Measurements from ENCODE around the gene ROCK2. TPM values are rescaled to one million over a fixed set of nuclear protein-coding genes. Genes with fewer than 3 reads are reported as not detected.

The ROCK2 gene
- total and polyA plus RNA-seq, 4 donors: 21.3 to 68.3 (median 36.7) TPM

DNA sequence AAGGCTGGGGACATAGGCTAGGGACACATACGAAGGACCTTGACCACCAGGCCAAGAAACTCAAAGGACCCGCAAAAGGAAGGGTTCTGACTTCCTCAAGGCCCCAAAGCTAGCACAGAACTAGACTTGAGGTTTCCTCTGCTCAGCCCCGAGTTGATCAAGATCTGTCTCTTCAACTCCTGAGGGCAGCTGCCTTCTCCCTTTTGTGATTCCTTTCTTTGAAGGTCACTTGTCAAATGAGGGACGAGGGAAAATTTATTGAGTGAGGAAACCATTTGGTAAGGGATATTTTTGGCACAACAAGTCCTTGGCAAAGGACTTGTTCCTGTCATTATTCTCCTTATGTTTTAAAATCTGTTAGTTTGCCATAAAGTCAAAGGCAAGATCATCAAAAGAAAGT is 12.3 kb upstream of the ROCK2 start:
- H3K36me3 ChIP-seq (ENCODE audit: control insufficient read depth, insufficient read depth, low read length): no peaks in the 10 kb centered on the region
- no peaks in the 10 kb centered on the region for H3K9me3 ChIP-seq (ENCODE audit: control insufficient read depth, insufficient read depth, low read length)
- H3K27me3 ChIP-seq (ENCODE audit: control insufficient read depth, insufficient read depth, low read length): no peaks in the 10 kb centered on the region
- no peak overlapping the region for H3K4me3 ChIP-seq (ENCODE audit: low read depth, low read length)
- H3K27ac ChIP-seq (ENCODE audit: low read depth, low read length): no peak overlapping the region
- DNase-seq (ENCODE audit: low read depth in 4 of 6, low spot score in 6 of 6): no peak
- WGBS (ENCODE audit: insufficient coverage): 85% methylated on average over 2 of the region's 4 CpGs
- peaks cover 11% of the 10 kb centered on the region for H3K4me1 ChIP-seq (ENCODE audit: control insufficient read depth, insufficient read depth, low read length)

DNA sequence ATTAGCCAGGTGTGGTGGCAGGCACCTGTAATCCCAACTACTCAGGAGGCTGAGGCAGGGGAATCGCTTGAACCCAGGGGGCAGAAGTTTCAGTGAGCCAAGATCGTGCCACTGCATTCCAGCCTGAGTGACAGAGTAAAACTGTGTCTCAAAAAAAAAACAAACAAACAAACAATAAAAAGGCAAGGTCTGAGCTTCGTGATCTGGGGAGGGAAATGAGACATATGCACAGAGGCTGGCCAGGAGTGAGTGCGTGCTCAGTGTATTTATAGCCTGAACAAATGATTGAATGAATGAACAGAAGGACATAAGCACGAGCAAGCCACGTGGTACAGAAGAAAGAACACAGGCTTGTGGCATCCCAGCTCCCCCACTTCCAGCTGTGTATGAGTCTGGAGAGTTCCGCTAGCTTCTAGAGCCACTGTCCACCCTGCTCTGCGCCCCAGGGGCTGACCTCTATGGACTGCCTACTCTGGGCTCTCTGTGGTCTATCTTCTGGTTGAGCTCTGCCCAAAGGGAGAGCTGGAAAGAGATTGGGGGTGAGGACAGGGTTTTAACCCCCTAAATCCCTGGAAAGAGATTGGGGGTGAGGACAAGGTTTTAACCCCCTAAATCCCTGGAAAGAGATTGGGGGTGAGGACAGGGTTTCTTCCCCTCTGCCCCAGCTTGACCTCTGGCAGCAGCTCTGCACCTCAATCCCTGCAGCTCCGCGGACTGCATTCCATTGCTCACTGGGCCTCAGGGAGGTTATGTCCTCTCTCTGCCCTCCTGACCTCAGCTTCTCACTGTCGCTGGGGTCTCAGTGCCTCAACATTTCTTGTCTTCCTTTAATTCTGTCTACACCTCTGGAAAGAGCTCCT is 11.0 kb upstream of the ROCK2 start:
- Histone ChIP-seq H3K4me3 (ENCODE audit: low read depth, low read length) (no peak overlapping the region), H3K36me3 (ENCODE audit: control insufficient read depth, insufficient read depth, low read length) (no peaks in the 10 kb centered on the region), H3K9me3 (ENCODE audit: control insufficient read depth, insufficient read depth, low read length) (no peaks in the 10 kb centered on the region), H3K27me3 (ENCODE audit: control insufficient read depth, insufficient read depth, low read length) (no peaks in the 10 kb centered on the region), H3K4me1 (ENCODE audit: control insufficient read depth, insufficient read depth, low read length) (peaks cover 11% of the 10 kb centered on the region), H3K27ac (ENCODE audit: low read depth, low read length) (no peak overlapping the region)
- WGBS (ENCODE audit: insufficient coverage): 60% methylated on average over 6 of the region's 11 CpGs
- DNase-seq (ENCODE audit: low read depth in 4 of 6, low spot score in 6 of 6): no peak

DNA sequence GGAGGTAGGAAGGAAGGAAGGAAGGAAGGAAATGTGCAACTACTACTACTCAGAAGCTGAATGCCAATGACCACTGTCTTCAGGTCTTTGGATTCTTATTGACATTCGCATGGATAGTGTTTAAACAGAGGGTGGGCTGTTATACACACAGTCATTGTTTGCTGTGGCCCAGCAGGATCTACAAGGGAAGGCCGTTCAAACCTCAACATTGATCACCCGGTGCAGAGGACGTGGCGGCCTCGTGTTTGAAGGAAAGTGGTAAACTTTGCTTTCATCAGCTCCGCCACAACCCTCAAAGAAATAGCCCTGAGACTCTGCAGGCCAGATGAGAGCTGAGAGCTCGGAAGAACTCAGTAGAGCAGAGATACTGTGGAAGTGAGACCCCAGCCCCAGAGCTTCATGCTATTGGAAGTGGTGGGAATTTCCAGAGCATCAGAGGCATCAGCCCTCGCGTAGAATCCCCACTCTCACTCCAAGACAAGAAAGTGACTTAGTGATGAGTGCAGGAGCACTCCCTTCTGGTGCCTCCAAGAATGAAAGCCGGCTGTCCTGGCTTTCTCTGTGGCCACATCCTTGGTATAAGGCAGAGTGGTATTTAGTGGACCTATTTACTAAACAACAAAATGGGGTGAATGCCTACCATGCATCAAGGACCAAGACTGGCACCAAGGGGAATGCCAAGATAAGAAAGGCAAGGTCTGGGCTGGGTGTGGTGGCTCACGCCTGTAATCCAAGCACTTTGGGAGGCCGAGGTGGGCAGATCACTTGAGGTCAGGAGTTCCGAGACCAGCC is 10.1 kb upstream of the ROCK2 start:
- DNase-seq (ENCODE audit: low read depth in 4 of 6, low spot score in 6 of 6): no peak
- H3K4me1 ChIP-seq (ENCODE audit: control insufficient read depth, insufficient read depth, low read length): peaks cover 11% of the 10 kb centered on the region

DNA sequence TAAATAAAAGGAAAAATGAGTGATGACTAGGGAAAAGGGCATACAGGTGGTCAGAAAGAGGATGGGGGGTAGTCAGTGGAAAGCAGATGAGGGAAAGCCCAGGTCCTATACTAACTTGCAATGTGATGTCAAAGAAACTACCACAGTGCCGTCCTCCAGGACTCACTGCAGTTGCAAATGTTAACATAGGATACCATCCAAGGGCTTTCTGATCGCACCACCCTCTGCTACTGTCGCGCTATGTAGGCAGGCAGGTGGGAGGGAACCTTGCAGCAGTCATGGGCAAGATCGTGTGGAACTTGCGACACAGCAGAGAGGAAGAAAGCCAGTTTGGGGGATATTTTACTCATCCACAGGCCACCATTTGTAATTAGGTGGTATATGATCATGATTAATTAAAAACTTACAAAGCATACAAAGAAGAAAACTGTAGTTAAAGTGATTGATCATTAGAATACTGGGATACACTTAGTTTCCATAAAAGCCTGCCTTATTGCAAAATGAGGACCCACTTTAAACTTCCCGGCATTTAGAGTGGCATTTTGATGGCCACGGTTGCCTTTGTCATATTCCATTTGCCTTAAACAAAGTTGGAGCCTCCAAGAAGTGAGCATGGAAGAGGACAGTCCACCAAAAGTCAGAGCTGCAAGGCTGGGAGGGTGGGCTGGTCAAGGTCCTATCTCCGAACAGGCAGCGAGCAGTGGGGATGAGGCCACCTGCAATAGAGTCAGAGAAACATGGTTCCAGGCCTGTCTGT is 8.5 kb upstream of the ROCK2 start:
- no peak overlapping the region for H3K27ac ChIP-seq (ENCODE audit: low read depth, low read length)
- no peaks in the 10 kb centered on the region for H3K9me3 ChIP-seq (ENCODE audit: control insufficient read depth, insufficient read depth, low read length)
- 100% methylated on average over 8 of the region's 10 CpGs for WGBS (ENCODE audit: insufficient coverage)
- no peak for DNase-seq (ENCODE audit: low read depth in 4 of 6, low spot score in 6 of 6)
- H3K4me1 ChIP-seq (ENCODE audit: control insufficient read depth, insufficient read depth, low read length): peaks cover 16% of the 10 kb centered on the region
- H3K27me3 ChIP-seq (ENCODE audit: control insufficient read depth, insufficient read depth, low read length): no peaks in the 10 kb centered on the region
- H3K36me3 ChIP-seq (ENCODE audit: control insufficient read depth, insufficient read depth, low read length): no peaks in the 10 kb centered on the region
- H3K4me3 ChIP-seq (ENCODE audit: low read depth, low read length): no peak overlapping the region

More for the DNA sequence above, 10.1 kb upstream of the ROCK2 start:
- Histone ChIP-seq H3K4me3 (ENCODE audit: low read depth, low read length) (no peak overlapping the region), H3K27me3 (ENCODE audit: control insufficient read depth, insufficient read depth, low read length) (no peaks in the 10 kb centered on the region), H3K36me3 (ENCODE audit: control insufficient read depth, insufficient read depth, low read length) (no peaks in the 10 kb centered on the region), H3K27ac (ENCODE audit: low read depth, low read length) (no peak overlapping the region), H3K9me3 (ENCODE audit: control insufficient read depth, insufficient read depth, low read length) (no peaks in the 10 kb centered on the region)
- WGBS (ENCODE audit: insufficient coverage): 100% methylated on average over 3 of the region's 14 CpGs

DNA sequence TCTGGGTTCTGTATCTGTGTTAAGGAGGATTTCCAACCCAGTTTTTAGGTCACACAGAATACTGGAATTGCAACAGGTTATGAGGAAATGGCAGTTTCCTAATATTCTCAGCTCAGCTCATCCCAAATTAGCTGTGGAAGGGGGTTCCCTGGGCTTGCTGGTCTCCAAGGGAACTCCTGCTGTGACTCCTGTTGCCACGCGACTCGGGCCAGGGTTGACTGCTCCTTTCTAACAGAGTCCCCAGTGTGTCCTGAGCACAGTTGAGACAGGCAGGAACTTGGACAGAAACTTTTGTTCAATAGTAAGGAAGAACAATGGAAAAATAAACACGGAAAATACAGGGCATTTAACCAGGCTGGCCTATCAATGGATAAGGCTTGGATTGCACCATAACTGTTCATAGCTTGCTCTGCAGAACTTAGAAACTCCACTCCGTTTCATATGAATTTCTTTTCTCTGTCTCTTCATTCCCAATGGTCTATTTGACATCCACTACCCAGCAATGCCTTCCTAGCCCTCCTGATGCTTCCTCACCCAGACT is 3.8 kb upstream of the ROCK2 start:
- no peaks in the 10 kb centered on the region for H3K27me3 ChIP-seq (ENCODE audit: control insufficient read depth, insufficient read depth, low read length)
- H3K9me3 ChIP-seq (ENCODE audit: control insufficient read depth, insufficient read depth, low read length): no peaks in the 10 kb centered on the region
- peak in 2 of 6 donors; percentile 59 to 63 for DNase-seq (ENCODE audit: low read depth in 4 of 6, low spot score in 6 of 6)
- 46% methylated on average over 2 of the region's 5 CpGs for WGBS (ENCODE audit: insufficient coverage)
- H3K36me3 ChIP-seq (ENCODE audit: control insufficient read depth, insufficient read depth, low read length): no peaks in the 10 kb centered on the region
- H3K4me3 ChIP-seq (ENCODE audit: low read depth, low read length): no peak overlapping the region
- H3K27ac ChIP-seq (ENCODE audit: low read depth, low read length): no peak overlapping the region
- peaks cover 12% of the 10 kb centered on the region for H3K4me1 ChIP-seq (ENCODE audit: control insufficient read depth, insufficient read depth, low read length)

GRCh38 chr2:11347403-11347959 is 3.0 kb upstream of the ROCK2 start:
- 100% methylated on average over 1 of the region's 7 CpGs for whole genome bisulfite sequencing (ENCODE audit: insufficient coverage)
- H3K9me3 ChIP-seq (ENCODE audit: control insufficient read depth, insufficient read depth, low read length): no peaks in the 10 kb centered on the region

DNA sequence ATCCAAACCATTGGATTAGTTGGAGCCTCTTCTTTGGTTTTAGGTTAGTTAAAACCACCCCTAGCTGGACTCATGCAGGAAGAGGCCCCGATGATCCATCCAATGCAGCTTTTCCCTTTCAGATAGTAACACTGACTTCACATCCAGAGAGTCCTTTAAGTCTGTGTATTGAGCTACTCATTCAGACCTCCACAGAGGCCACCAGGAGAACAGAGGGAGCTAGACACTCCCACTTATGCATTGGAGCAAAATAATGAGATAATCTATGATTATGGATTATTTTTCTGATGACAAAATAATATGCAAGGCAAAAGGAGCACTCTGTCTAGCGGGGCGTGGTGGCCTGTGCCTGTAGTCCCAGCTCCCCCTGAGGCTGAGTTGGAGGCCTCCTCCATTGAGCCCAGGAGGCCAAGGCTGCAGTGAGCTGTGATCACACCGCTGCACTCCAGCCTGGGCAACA is 1.6 kb upstream of the ROCK2 start:
- no peak overlapping the region for H3K27ac ChIP-seq (ENCODE audit: low read depth, low read length)
- H3K9me3 ChIP-seq (ENCODE audit: control insufficient read depth, insufficient read depth, low read length): no peaks in the 10 kb centered on the region
- peaks cover 12% of the 10 kb centered on the region for H3K4me1 ChIP-seq (ENCODE audit: control insufficient read depth, insufficient read depth, low read length)
- H3K36me3 ChIP-seq (ENCODE audit: control insufficient read depth, insufficient read depth, low read length): no peaks in the 10 kb centered on the region
- WGBS (ENCODE audit: insufficient coverage): 93% methylated on average over 2 of the region's 4 CpGs
- no peaks in the 10 kb centered on the region for H3K27me3 ChIP-seq (ENCODE audit: control insufficient read depth, insufficient read depth, low read length)
- no peak for DNase-seq (ENCODE audit: low read depth in 4 of 6, low spot score in 6 of 6)
- no peak overlapping the region for H3K4me3 ChIP-seq (ENCODE audit: low read depth, low read length)

More at GRCh38 chr2:11347403-11347959, 3.0 kb upstream of the ROCK2 start:
- no peaks in the 10 kb centered on the region for H3K27me3 ChIP-seq (ENCODE audit: control insufficient read depth, insufficient read depth, low read length)
- no peak for DNase-seq (ENCODE audit: low read depth in 4 of 6, low spot score in 6 of 6)
- H3K4me1 ChIP-seq (ENCODE audit: control insufficient read depth, insufficient read depth, low read length): peaks cover 12% of the 10 kb centered on the region
- H3K36me3 ChIP-seq (ENCODE audit: control insufficient read depth, insufficient read depth, low read length): no peaks in the 10 kb centered on the region
- no peak overlapping the region for H3K27ac ChIP-seq (ENCODE audit: low read depth, low read length)
- no peak overlapping the region for H3K4me3 ChIP-seq (ENCODE audit: low read depth, low read length)

DNA sequence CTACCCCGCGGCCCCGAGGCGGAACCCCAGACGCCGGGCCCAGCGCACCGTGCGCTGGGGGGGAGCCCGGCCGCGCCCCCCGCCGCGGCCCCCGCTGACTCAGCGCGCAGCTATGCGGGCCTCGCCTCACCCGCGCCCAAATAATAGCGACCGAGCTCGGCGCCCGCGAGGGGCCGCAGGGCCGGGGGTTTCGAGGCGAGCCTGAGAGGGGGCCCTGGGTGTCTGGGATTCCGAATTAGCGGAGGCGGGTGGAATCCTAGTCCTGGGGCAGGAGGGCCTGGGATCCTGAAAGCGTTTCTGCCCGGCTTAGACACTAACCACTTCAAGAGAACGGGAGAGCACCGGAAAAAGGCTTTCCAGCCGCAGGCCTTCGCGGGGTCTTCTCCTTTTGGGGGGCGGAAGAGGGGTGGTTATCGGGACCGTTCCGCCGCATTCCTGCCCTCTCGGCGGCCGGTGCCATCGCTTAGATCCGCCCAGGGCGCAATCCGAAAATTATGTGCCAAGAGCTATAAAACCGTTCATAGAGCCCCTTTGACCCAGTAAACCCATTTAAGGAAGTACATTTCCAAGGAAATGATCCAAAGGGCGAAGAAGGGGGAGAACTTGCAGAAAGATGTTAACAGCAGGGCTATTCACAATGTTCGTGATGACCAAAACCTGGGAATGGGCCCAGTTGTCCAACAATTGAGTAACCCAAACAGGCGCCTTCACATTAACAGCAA is 681 bp upstream of the ROCK2 start:
- Histone ChIP-seq H3K36me3 (ENCODE audit: control insufficient read depth, insufficient read depth, low read length) (no peaks in the 10 kb centered on the region), H3K27me3 (ENCODE audit: control insufficient read depth, insufficient read depth, low read length) (no peaks in the 10 kb centered on the region), H3K9me3 (ENCODE audit: control insufficient read depth, insufficient read depth, low read length) (no peaks in the 10 kb centered on the region), H3K4me3 (ENCODE audit: low read depth, low read length) (peak overlapping the region; percentile 75), H3K4me1 (ENCODE audit: control insufficient read depth, insufficient read depth, low read length) (peaks cover 12% of the 10 kb centered on the region), H3K27ac (ENCODE audit: low read depth, low read length) (peak overlapping the region; percentile 98)
- peak in 4 of 6 donors; percentile 45 to 81 (median 74) for DNase-seq (ENCODE audit: low read depth in 4 of 6, low spot score in 6 of 6)
- under 1% methylated on average over 56 of the region's 58 CpGs for WGBS (ENCODE audit: insufficient coverage)
